Activated T-cell treated with anti-CD3 and anti-CD28 coated beads for 48 hours (primary cell): Measurements from ENCODE around the gene LPAR5.
A peak's percentile ranks its signal among the peaks of the same experiment; 100 is the strongest.

Source experiments
- DNase-seq: peaks from one replicate; pipeline ENCODE4 v3.0.0-alpha.2; 2020; ENCODE audit warnings: low read depth

Gene LPAR5

GRCh38 chr12:6635856-6636531 lies at the start of gene LPAR5:
LPAR5 (minus strand) TSS chr12:6635959; CDS start chr12:6621248, 14,711 bp downstream.
- DNase-seq: peak; percentile 32

GRCh38 chr12:6684609-6685008 lies 48.9 kb upstream of the LPAR5 start:
- no peak for DNase-seq

- DNase-seq: no peak
These were observed 41.2 kb upstream of the LPAR5 start for GRCh38 chr12:6676962-6677361.

GRCh38 chr12:6672143-6672542 lies 36.4 kb upstream of the LPAR5 start:
- no peak for DNase-seq

DNA sequence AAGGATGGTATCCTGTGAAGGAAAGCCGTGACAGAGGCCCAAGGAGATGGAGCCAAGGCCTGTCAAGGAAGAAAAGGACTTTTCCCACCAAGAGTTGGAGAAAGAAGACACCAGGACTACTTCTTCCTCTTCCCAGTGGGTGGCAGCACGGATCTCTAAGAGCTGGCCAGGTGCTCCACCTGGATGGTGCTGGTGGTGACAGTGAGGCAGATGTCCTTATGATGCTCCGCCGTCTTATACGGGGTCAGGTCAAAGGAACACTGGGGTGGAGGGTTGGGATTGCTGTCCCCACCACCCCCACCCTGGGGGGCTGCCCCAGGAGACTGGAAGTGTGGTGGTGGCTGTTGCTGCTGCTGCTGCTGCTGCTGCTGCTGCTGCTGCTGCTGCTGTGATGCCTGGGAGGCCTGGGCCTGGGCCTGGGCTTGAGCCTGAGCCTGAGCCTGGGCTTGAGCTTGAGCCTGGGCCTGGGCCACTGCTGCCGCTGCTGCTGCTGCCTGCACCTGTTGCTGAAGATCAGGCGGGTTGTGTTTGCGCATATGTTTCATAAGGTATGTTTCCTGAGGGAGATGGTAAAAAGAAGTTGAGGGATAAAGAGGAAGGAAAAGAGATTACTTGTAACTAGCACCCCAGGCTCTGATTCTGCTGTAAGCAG lies 31.9 kb upstream of the LPAR5 start:
- DNase-seq: no peak

DNA sequence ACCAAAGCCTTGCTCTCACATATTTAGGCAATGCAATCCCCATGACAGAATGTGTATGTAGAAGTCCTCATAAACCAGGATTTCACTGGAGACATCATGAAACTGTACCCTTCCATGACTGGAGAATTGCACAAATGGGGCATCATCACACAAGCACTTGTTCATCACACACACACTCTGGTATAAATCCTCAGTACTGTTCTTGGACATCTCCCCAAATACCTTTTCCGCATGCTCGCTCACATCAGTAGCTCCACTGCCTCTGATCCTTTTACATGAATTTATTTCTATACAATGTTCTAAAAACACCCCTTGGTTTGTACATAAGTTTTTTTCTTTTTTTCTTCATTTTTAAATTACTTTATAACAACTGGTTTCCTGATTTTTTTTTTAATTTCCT lies 30.5 kb upstream of the LPAR5 start:
- no peak for DNase-seq

DNA sequence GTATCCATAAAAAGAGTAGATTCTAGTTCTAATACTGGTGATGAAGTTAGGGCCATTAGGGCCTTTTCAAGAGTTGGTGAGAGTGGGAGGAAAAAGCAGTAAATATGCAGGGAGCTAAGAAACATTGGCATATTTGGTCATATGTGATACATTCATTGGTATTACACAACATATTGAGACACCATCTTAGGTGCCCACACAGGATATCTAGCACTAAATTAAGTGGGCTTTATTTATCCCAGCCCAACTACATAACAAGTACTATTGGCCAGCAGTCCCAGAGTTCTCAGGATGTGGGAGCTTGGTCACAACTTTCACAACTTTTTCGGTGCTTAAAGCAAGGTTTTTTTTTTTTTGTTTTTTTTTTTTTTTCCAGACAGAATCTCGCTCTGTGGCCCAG lies 29.1 kb upstream of the LPAR5 start:
- no peak for DNase-seq

- DNase-seq: peak; percentile 89
These were observed 27.4 kb upstream of the LPAR5 start, which contains the start of gene ING4 for GRCh38 chr12:6662906-6663742. ING4 (minus strand) TSS chr12:6663119; CDS start chr12:6663101, 18 bp downstream.

DNA sequence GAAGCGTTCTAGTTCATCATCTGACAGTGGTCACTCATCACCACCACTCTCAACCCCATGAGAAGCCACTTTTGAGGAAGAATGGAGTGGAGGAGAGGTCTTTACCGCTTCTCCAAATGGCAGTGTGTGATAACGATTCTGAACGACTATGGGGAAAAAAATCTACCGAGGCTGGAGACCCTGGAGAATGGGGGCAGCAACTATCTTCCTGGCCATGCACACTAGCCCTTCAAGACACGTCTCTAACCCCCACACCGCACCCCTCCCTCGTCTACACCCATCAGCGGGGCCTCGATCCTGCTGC lies 26.8 kb upstream of the LPAR5 start:
- DNase-seq: no peak

- no peak for DNase-seq
These were observed 18.2 kb upstream of the LPAR5 start for GRCh38 chr12:6653987-6654386.

GRCh38 chr12:6653342-6653741 lies 17.6 kb upstream of the LPAR5 start:
- DNase-seq: no peak

GRCh38 chr12:6652391-6652790 lies 16.6 kb upstream of the LPAR5 start:
- no peak for DNase-seq

- DNase-seq: no peak
These were observed 15.1 kb upstream of the LPAR5 start for GRCh38 chr12:6650832-6651231.

DNA sequence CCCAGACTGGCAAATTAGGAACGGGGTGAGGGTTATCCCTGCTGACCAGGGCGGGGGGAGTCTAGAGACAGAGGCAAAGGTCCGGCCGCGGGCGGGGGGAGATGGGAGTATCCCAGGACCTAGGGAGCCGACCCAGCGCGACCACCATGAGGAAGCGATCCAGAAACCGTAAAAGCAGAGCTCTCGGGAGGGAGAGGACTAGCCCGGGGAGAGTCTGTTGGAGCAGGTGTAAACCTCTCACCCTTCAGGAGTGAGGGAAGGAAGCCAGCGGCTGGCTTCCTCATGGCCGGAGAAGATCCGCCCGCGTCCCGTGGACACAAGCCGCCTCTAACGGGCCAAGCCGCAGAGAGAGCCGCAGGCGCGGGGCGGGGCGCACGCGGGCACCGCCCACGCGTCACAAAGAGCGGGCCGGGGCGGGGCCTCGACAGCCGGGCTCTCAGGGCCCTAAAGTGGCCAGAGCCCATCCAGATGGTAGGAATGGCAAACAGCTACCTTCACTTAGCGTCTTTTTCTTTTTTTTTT lies 11.4 kb upstream of the LPAR5 start, which contains the start of gene ACRBP:
ACRBP (minus strand) TSS at position 350 of the 522 bp plus-strand sequence; CDS start at position 284, 66 bp downstream.
- DNase-seq: no peak

DNA sequence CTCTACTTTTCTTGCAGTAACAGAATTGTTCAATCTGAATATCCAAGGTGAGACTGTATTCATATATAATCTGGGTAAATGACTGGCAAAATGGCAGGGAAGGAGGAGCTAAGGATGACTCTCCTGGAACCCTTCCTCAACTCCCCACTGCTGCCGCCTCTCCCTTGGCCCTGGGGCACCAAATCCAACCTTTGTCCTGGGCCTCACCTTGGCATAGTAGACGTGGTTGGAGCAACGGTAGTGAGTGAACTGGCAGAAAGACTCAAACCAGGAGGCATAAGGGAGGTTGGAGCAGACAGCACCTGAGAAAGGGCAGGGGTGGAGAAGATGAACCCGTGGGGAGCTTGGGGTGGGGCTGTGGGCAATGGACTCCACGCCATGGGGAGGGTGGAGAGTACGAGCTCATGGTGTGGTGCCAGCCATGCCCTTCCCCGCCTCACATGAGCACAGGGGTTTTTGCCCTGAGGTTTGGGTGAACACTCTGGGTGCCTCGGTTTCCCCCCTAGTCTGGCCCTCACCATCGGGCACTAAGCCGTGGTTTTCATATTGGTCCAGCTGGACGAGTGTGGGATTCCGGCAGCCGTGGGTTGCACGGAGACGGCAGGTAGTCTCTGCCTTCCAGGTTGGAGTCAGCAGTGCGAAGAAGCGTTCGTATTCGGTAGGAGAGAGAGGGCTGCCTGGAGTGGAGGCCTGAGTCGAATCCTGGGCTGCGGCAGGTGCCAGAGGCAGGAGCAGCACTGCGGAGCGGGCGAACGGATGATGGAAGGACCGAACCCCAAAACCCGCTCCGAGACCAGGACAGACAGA lies 10.7 kb upstream of the LPAR5 start:
- DNase-seq: no peak

DNA sequence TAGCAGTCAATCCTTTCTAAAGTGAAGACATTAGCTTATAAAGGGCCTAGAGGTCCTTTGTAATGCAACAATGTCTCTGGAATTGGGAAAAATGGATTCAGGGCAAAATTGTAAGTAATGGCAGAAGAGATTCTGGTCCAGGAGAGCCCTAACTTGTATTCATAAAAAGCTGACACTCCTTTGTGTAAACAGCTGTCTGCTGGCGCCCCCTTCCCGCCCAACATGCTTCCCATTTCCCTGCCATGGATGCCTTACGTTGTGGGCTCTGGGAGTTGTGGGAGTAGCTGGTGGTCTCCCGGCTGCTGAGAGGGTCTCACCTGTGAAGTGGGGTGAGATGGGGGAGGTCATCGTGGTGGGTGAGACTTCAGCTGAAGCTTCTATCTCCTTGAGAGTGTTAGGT lies 9.1 kb upstream of the LPAR5 start:
- no peak for DNase-seq

- DNase-seq: no peak
These were observed 8.5 kb upstream of the LPAR5 start for GRCh38 chr12:6644257-6644596.

DNA sequence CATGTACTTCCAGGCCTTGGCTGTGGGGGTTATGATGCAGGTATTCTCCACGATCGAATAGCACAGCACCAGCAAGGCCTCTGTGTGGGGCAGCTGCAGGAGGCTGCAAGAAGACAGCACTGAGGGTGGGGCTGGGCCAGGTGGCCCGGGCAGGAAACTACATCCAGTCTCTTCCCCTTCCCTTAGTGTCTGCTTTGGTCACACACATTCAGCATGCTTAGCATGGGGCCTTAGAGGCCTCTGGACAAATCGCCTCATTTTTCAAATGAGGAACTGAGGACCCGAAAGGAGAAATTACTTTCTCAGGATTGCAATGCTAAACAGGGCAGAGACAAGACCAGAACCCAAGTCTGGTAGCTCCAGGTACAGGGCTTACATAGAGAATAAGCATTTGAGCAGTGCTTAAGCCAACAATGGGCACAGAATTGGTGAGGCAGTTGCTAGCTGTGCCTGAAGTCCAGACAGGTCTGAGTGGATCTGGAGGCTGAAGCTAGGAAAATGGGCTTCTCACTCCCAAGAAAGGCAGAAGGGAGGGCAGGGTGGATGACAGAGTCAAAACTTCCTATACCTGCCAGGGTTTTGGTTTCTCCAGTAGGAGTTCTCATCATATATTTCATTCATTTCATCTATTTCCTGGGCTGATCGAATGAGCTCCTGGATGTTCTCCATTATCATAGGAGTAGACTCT lies 8.0 kb upstream of the LPAR5 start:
- DNase-seq: no peak

DNA sequence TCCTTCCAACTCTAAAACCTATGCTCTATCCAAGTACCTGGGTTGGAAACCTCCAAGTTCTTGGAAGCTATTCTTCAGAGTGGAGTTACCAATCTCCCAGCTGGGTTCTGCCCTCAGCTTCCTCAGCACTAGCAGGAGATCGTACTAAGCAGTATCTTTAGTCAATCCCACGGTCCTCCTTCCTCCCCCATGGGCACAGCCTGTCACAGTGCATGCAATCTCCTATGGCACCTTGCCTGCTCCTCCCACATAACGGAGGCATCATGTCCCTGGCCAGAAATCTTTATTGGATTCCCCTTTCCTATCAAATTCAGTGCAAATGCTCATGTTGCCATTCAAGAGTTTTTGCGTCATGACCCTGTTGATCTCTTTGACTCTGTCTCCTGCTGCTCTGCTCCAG lies 5.4 kb upstream of the LPAR5 start:
- DNase-seq: no peak

DNA sequence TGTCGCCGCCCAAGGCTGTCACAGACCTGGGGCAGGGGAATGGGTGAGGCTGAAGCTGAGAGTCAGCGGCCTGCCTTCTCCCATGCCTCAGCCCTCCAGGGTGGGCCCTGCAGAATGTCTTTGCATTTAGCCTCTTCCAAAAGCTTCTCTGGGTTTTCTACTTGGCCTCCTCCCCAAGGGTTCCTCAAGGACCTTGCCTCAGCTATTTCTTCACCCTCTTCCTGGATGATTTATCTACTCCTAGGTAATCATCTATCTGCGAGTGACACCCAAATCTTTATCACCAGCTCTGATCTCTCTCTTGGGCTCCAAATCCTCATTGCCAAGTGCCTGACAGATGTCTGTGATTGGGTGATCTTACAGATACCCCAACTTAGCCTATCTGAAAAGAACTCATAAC lies 4.7 kb upstream of the LPAR5 start:
- no peak for DNase-seq

DNA sequence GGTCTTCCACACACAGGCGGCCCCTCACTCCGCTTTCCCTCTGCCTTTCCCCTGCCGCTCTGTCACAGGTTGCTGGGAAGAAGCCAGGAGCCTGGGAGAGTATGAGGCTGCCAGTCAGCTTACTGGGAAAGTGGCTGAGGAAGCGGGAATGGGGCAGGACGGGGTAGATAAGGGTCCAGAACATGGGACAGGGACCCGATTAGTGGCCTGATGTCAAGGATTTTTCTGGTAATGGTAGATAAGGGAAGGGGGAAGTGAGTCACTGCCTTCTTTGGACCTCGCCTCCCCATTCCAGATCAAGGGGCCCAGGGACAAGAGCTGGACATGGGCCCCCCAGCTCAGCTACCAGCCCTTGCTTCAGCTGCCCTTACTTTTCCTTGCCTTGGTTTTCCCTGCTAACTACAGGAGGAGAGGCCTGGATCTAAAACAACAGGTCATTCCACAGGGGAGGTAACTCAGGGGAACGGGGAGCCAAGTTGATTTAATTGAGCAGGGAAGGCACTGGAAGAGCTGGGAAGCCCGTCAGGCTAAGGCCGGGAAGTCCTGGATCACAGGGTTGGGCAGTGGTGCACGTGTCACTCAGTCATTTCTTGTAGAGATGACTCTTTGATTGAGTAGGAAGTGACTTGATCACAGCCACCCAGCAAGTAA lies 3.5 kb upstream of the LPAR5 start:
- DNase-seq: no peak
